ENCODE measurements around the gene IFT57. TPM values are rescaled to one million over a fixed set of nuclear protein-coding genes. Genes with fewer than 3 reads are reported as not detected.

IFT57 gene
- polyA plus RNA-seq, 1 of the 3 experiments (the other 2 are of a cell fraction): 81.6 TPM

GRCh38 chr3:108175352-108175751 is 46.9 kb downstream of the IFT57 start:
- no peak overlapping the region for H3K4me2 ChIP-seq
- H3K4me1 ChIP-seq (ENCODE audit: control insufficient read depth in 1 of 2, insufficient read depth in 2 of 2, low read depth in 1 of 2, low read length in 1 of 2): no peaks in the 10 kb centered on the region; a peak in 2 of 4 replicates
- peaks cover 5% of the 10 kb centered on the region for H3F3A ChIP-seq (replicated peaks; ENCODE audit: insufficient read depth)
- no peaks in the 10 kb centered on the region for H3K27me3 ChIP-seq (ENCODE audit: insufficient read depth)
- POLR2A ChIA-PET: no interaction called here
- H3K27ac ChIP-seq (ENCODE audit: low read depth in 2 of 2, low read length in 1 of 2): no peak overlapping the region; a peak in 1 of 4 replicates
- WGBS (ENCODE audit: low lambda C conversion rate): 100% methylated on average over 1 of the region's 1 CpG
- H3K9me3 ChIP-seq: peaks cover 5% of the 10 kb centered on the region; the same call in 1 of the 2 replicates
- no peak overlapping the region for H2AFZ ChIP-seq (ENCODE audit: low read depth)
- CTCF ChIA-PET: interaction anchor here (1.0 kb wide), 1 partner anchor 11 kb away, joined by 3 read pairs; no protein-coding TSS in a partner anchor
- H3K79me2 ChIP-seq (ENCODE audit: insufficient read depth): no peaks in the 10 kb centered on the region
- no peak overlapping the region for H3K9ac ChIP-seq
- H3K9me2 ChIP-seq: no peaks in the 10 kb centered on the region
- H3K4me3 ChIP-seq (ENCODE audit: low read depth in 2 of 2, low read length in 1 of 2): no peak overlapping the region
- no peaks in the 10 kb centered on the region for H4K20me1 ChIP-seq (ENCODE audit: insufficient read depth)
- DNase-seq: no peak
- peaks cover 0 to 6% of the 10 kb centered on the region in 2 experiments for H3K36me3 ChIP-seq (replicated peaks in 1 of 2; ENCODE audit: control insufficient read depth in 1 of 2, insufficient read depth in 2 of 2, low read length in 1 of 2)
- no peak for TF ChIP-seq GABPA (IDR thresholded peaks at IDR 0.05; ENCODE audit: low read depth)
- peak; percentile 14; the same call in 1 of the 2 replicates for TF ChIP-seq TCF12 (IDR thresholded peaks at IDR 0.05)
- no peak for TF ChIP-seq RAD21 (IDR thresholded peaks at IDR 0.05; ENCODE audit: low read length)
- TF ChIP-seq TAF1 (IDR thresholded peaks at IDR 0.05; ENCODE audit: borderline replicate concordance, low read depth, low read length): no peak
- TF ChIP-seq RXRA (IDR thresholded peaks at IDR 0.05; ENCODE audit: borderline replicate concordance, low read depth): no peak

- Histone ChIP-seq H3K9me3 (no peaks in the 10 kb centered on the region), H4K20me1 (ENCODE audit: insufficient read depth) (no peaks in the 10 kb centered on the region), H3K4me1 (ENCODE audit: control insufficient read depth in 1 of 2, insufficient read depth in 2 of 2, low read depth in 1 of 2, low read length in 1 of 2) (no peaks in the 10 kb centered on the region), H3K27me3 (ENCODE audit: insufficient read depth) (no peaks in the 10 kb centered on the region), H3K79me2 (ENCODE audit: insufficient read depth) (no peaks in the 10 kb centered on the region), H3K4me2 (no peak overlapping the region), H3K9ac (no peak overlapping the region), H3K27ac (ENCODE audit: low read depth in 2 of 2, low read length in 1 of 2) (no peak overlapping the region), H2AFZ (ENCODE audit: low read depth) (no peak overlapping the region), H3K9me2 (no peaks in the 10 kb centered on the region), H3K36me3 (replicated peaks in 1 of 2; ENCODE audit: control insufficient read depth in 1 of 2, insufficient read depth in 2 of 2, low read length in 1 of 2) (peaks cover 7 to 10% of the 10 kb centered on the region in 2 experiments), H3F3A (replicated peaks; ENCODE audit: insufficient read depth) (peaks cover 2% of the 10 kb centered on the region), H3K4me3 (ENCODE audit: low read depth in 2 of 2, low read length in 1 of 2) (no peak overlapping the region)
- POLR2A ChIA-PET: no interaction called here
- DNase-seq: no peak
- no peak for TF ChIP-seq RCOR1 (IDR thresholded peaks at IDR 0.05; ENCODE audit: low read length)
- TF ChIP-seq USF2 (IDR thresholded peaks at IDR 0.05; ENCODE audit: borderline replicate concordance, low read depth, low read length): no peak
- no peak for TF ChIP-seq ELF1 (IDR thresholded peaks at IDR 0.05)
- TF ChIP-seq SMC3 (IDR thresholded peaks at IDR 0.05; ENCODE audit: low read depth, low read length): no peak
- no peak for TF ChIP-seq GABPA (IDR thresholded peaks at IDR 0.05; ENCODE audit: low read depth)
- TF ChIP-seq FOSL2 (IDR thresholded peaks at IDR 0.05; ENCODE audit: borderline replicate concordance, low read depth): no peak
- TF ChIP-seq FOXJ3 (CRISPR knock-in tag; IDR thresholded peaks at IDR 0.05): no peak
- TF ChIP-seq NRF1 (IDR thresholded peaks at IDR 0.05; ENCODE audit: low read depth, low read length): no peak
- TF ChIP-seq SIN3A (IDR thresholded peaks at IDR 0.05; ENCODE audit: borderline replicate concordance, low read depth, low read length): no peak
- TF ChIP-seq CTCF (IDR thresholded peaks at IDR 0.05): no peak
- no peak for TF ChIP-seq REST (IDR thresholded peaks at IDR 0.05; ENCODE audit: low read depth, low read length)
- TF ChIP-seq RFX5 (IDR thresholded peaks at IDR 0.05; ENCODE audit: low read length): no peak
- TF ChIP-seq POLR2AphosphoS5 (IDR thresholded peaks at IDR 0.05; ENCODE audit: low read depth, low read length): no peak
- no peak for TF ChIP-seq GATA2 (CRISPR knock-in tag; IDR thresholded peaks at IDR 0.05)
- no peak for TF ChIP-seq MAX (IDR thresholded peaks at IDR 0.05; ENCODE audit: low read depth)
- TF ChIP-seq USF1 (IDR thresholded peaks at IDR 0.05; ENCODE audit: borderline replicate concordance, low read depth): no peak
- WGBS (ENCODE audit: low lambda C conversion rate): 63% methylated on average over 2 of the region's 2 CpGs
- CTCF ChIA-PET: no interaction called here
These were observed 51.1 kb downstream of the IFT57 start for GRCh38 chr3:108171106-108171505.

Measured in SK-N-SH (cell line).